Measurements from ENCODE around the gene ACAA1. TPM values are rescaled to one million over a fixed set of nuclear protein-coding genes. Genes with fewer than 3 reads are reported as not detected.

Gene ACAA1
- total RNA-seq, 5 donors from 2014 or later (not counting 1 experiment from before 2014, with no cell fraction given) = 70.7 to 97.1 (median 90.8) TPM

GRCh38 chr3:38105525-38105924, 31.4 kb downstream of the ACAA1 start:
- H3K4me1 Mint-ChIP-seq = no peaks in the 10 kb centered on the region
- WGBS (ENCODE audit: insufficient coverage) = no CpG with 5 or more reads among the region's 1 CpG
- peaks cover 8% of the 10 kb centered on the region for H3K36me3 Mint-ChIP-seq
- Histone ChIP-seq H3K27ac (ENCODE audit: low read length) (no peak overlapping the region), H3K9me3 (no peaks in the 10 kb centered on the region), H3K36me3 (ENCODE audit: control insufficient read depth in 2 of 2, extremely low read depth in 1 of 2, insufficient read depth in 1 of 2, low read length in 1 of 2) (no peaks in the 10 kb centered on the region), H3K4me3 (ENCODE audit: control insufficient read depth in 1 of 2, extremely low read depth in 1 of 2, low read length in 1 of 2) (no peak overlapping the region), H3K27me3 (replicated peaks in 1 of 2; ENCODE audit: control insufficient read depth in 2 of 2, extremely low read depth in 1 of 2, insufficient read depth in 2 of 2, low read length in 1 of 2) (peaks cover 0 to 13% of the 10 kb centered on the region in 2 experiments), H3K4me1 (ENCODE audit: control insufficient read depth in 1 of 2, extremely low read depth in 1 of 2, insufficient read depth in 2 of 2, low read length in 2 of 2) (no peaks in the 10 kb centered on the region)
- H3K27ac Mint-ChIP-seq = no peak overlapping the region
- no peak for DNase-seq
- no peak overlapping the region for H3K4me3 Mint-ChIP-seq
- H3K27me3 Mint-ChIP-seq = no peaks in the 10 kb centered on the region
- no peak for ATAC-seq (replicated peaks in 1 of 4)
- peaks cover 0 to 9% (median 4%) of the 10 kb centered on the region in 3 donors for H3K9me3 Mint-ChIP-seq
- CTCF ChIA-PET = interaction anchor here in 1 of 2 donors (0.6 kb wide), 1 partner anchor 387 kb away, joined by 5 read pairs; no protein-coding TSS in a partner anchor
- POLR2A ChIA-PET = no interaction called here

- POLR2A ChIA-PET = no interaction called here
- H3K36me3 Mint-ChIP-seq = peaks cover 8% of the 10 kb centered on the region
- H3K9me3 ChIP-seq = no peaks in the 10 kb centered on the region
- H3K9me3 Mint-ChIP-seq = peaks cover 0 to 9% (median 4%) of the 10 kb centered on the region in 3 donors
- H3K27me3 ChIP-seq (replicated peaks in 1 of 2; ENCODE audit: control insufficient read depth in 2 of 2, extremely low read depth in 1 of 2, insufficient read depth in 2 of 2, low read length in 1 of 2) = peaks cover 0 to 16% of the 10 kb centered on the region in 2 experiments
- no peaks in the 10 kb centered on the region for H3K36me3 ChIP-seq (ENCODE audit: control insufficient read depth in 2 of 2, extremely low read depth in 1 of 2, insufficient read depth in 1 of 2, low read length in 1 of 2)
- no peaks in the 10 kb centered on the region for H3K27me3 Mint-ChIP-seq
- H3K4me3 ChIP-seq (ENCODE audit: control insufficient read depth in 1 of 2, extremely low read depth in 1 of 2, low read length in 1 of 2) = no peak overlapping the region
- H3K27ac Mint-ChIP-seq = no peak overlapping the region
- no peaks in the 10 kb centered on the region for H3K4me1 ChIP-seq (ENCODE audit: control insufficient read depth in 1 of 2, extremely low read depth in 1 of 2, insufficient read depth in 2 of 2, low read length in 2 of 2)
- no CpG with 5 or more reads among the region's 1 CpG for WGBS (ENCODE audit: insufficient coverage)
- no peaks in the 10 kb centered on the region for H3K4me1 Mint-ChIP-seq
- no peak for DNase-seq
- no peak for ATAC-seq (replicated peaks in 1 of 4)
- no peak overlapping the region for H3K4me3 Mint-ChIP-seq
- H3K27ac ChIP-seq (ENCODE audit: low read length) = no peak overlapping the region
- CTCF ChIA-PET = no interaction called here
Measured at GRCh38 chr3:38102444-38102814, 34.5 kb downstream of the ACAA1 start.

GRCh38 chr3:38101811-38102443, 35.0 kb downstream of the ACAA1 start:
- ATAC-seq (replicated peaks in 1 of 4) = no peak
- Mint-ChIP-seq H3K9me3 (peaks cover 0 to 9% (median 4%) of the 10 kb centered on the region in 3 donors), H3K36me3 (peaks cover 8% of the 10 kb centered on the region), H3K4me3 (no peak overlapping the region), H3K4me1 (no peaks in the 10 kb centered on the region), H3K27ac (no peak overlapping the region), H3K27me3 (no peaks in the 10 kb centered on the region)
- Histone ChIP-seq H3K4me1 (ENCODE audit: control insufficient read depth in 1 of 2, extremely low read depth in 1 of 2, insufficient read depth in 2 of 2, low read length in 2 of 2) (no peaks in the 10 kb centered on the region), H3K36me3 (ENCODE audit: control insufficient read depth in 2 of 2, extremely low read depth in 1 of 2, insufficient read depth in 1 of 2, low read length in 1 of 2) (no peaks in the 10 kb centered on the region), H3K27ac (ENCODE audit: low read length) (no peak overlapping the region), H3K9me3 (no peaks in the 10 kb centered on the region), H3K4me3 (ENCODE audit: control insufficient read depth in 1 of 2, extremely low read depth in 1 of 2, low read length in 1 of 2) (no peak overlapping the region), H3K27me3 (replicated peaks in 1 of 2; ENCODE audit: control insufficient read depth in 2 of 2, extremely low read depth in 1 of 2, insufficient read depth in 2 of 2, low read length in 1 of 2) (peaks cover 0 to 20% of the 10 kb centered on the region in 2 experiments)
- no peak for DNase-seq
- ChIA-PET POLR2A (no interaction called here), CTCF (no interaction called here)
- 100% methylated on average over 2 of the region's 6 CpGs for WGBS (ENCODE audit: insufficient coverage)

GRCh38 chr3:38100498-38100897, 36.4 kb downstream of the ACAA1 start:
- H3K4me1 Mint-ChIP-seq = no peaks in the 10 kb centered on the region
- H3K4me3 Mint-ChIP-seq = no peak overlapping the region
- no peaks in the 10 kb centered on the region for H3K27me3 Mint-ChIP-seq
- peaks cover 5% of the 10 kb centered on the region for H3K36me3 Mint-ChIP-seq
- ChIA-PET CTCF (no interaction called here), POLR2A (no interaction called here)
- H3K9me3 Mint-ChIP-seq = peaks cover 0 to 5% (median 2%) of the 10 kb centered on the region in 3 donors
- no peak for ATAC-seq (replicated peaks in 1 of 4)
- no peak for DNase-seq
- Histone ChIP-seq H3K4me3 (ENCODE audit: control insufficient read depth in 1 of 2, extremely low read depth in 1 of 2, low read length in 1 of 2) (no peak overlapping the region), H3K27me3 (replicated peaks in 1 of 2; ENCODE audit: control insufficient read depth in 2 of 2, extremely low read depth in 1 of 2, insufficient read depth in 2 of 2, low read length in 1 of 2) (peaks cover 0 to 20% of the 10 kb centered on the region in 2 experiments), H3K4me1 (ENCODE audit: control insufficient read depth in 1 of 2, extremely low read depth in 1 of 2, insufficient read depth in 2 of 2, low read length in 2 of 2) (no peaks in the 10 kb centered on the region), H3K36me3 (ENCODE audit: control insufficient read depth in 2 of 2, extremely low read depth in 1 of 2, insufficient read depth in 1 of 2, low read length in 1 of 2) (no peaks in the 10 kb centered on the region), H3K27ac (ENCODE audit: low read length) (no peak overlapping the region), H3K9me3 (no peaks in the 10 kb centered on the region)
- no peak overlapping the region for H3K27ac Mint-ChIP-seq
- WGBS (ENCODE audit: insufficient coverage) = no CpG with 5 or more reads among the region's 3 CpGs

- Histone ChIP-seq H3K36me3 (ENCODE audit: control insufficient read depth in 2 of 2, extremely low read depth in 1 of 2, insufficient read depth in 1 of 2, low read length in 1 of 2) (no peaks in the 10 kb centered on the region), H3K27me3 (replicated peaks in 1 of 2; ENCODE audit: control insufficient read depth in 2 of 2, extremely low read depth in 1 of 2, insufficient read depth in 2 of 2, low read length in 1 of 2) (peaks cover 0 to 20% of the 10 kb centered on the region in 2 experiments), H3K27ac (ENCODE audit: low read length) (no peak overlapping the region), H3K4me3 (ENCODE audit: control insufficient read depth in 1 of 2, extremely low read depth in 1 of 2, low read length in 1 of 2) (no peak overlapping the region), H3K9me3 (no peaks in the 10 kb centered on the region), H3K4me1 (ENCODE audit: control insufficient read depth in 1 of 2, extremely low read depth in 1 of 2, insufficient read depth in 2 of 2, low read length in 2 of 2) (no peaks in the 10 kb centered on the region)
- ATAC-seq (replicated peaks in 1 of 4) (no peak), DNase-seq (no peak)
- H3K4me3 Mint-ChIP-seq = no peak overlapping the region
- H3K36me3 Mint-ChIP-seq = no peaks in the 10 kb centered on the region
- ChIA-PET CTCF (no interaction called here), POLR2A (no interaction called here)
- H3K9me3 Mint-ChIP-seq = no peaks in the 10 kb centered on the region
- H3K27me3 Mint-ChIP-seq = no peaks in the 10 kb centered on the region
- H3K27ac Mint-ChIP-seq = no peak overlapping the region
- no CpG with 5 or more reads among the region's 5 CpGs for WGBS (ENCODE audit: insufficient coverage)
- no peaks in the 10 kb centered on the region for H3K4me1 Mint-ChIP-seq
Measured at GRCh38 chr3:38099518-38099917, 37.4 kb downstream of the ACAA1 start.

GRCh38 chr3:38098376-38098723, 38.6 kb downstream of the ACAA1 start:
- Mint-ChIP-seq H3K4me3 (no peak overlapping the region), H3K9me3 (no peaks in the 10 kb centered on the region), H3K27me3 (no peaks in the 10 kb centered on the region), H3K4me1 (no peaks in the 10 kb centered on the region), H3K36me3 (no peaks in the 10 kb centered on the region), H3K27ac (no peak overlapping the region)
- no peaks in the 10 kb centered on the region for H3K9me3 ChIP-seq
- H3K27ac ChIP-seq (ENCODE audit: low read length) = no peak overlapping the region
- peaks cover 0 to 18% of the 10 kb centered on the region in 2 experiments for H3K27me3 ChIP-seq (replicated peaks in 1 of 2; ENCODE audit: control insufficient read depth in 2 of 2, extremely low read depth in 1 of 2, insufficient read depth in 2 of 2, low read length in 1 of 2)
- ChIA-PET CTCF (interaction anchor here in 1 of 2 donors (0.6 kb wide), 1 partner anchor 242 kb away, joined by 3 read pairs; no protein-coding TSS in a partner anchor), POLR2A (no interaction called here)
- no peak for DNase-seq
- 92% methylated on average over 9 of the region's 9 CpGs for WGBS (ENCODE audit: insufficient coverage)
- no peaks in the 10 kb centered on the region for H3K36me3 ChIP-seq (ENCODE audit: control insufficient read depth in 2 of 2, extremely low read depth in 1 of 2, insufficient read depth in 1 of 2, low read length in 1 of 2)
- no peak overlapping the region for H3K4me3 ChIP-seq (ENCODE audit: control insufficient read depth in 1 of 2, extremely low read depth in 1 of 2, low read length in 1 of 2)
- no peak for ATAC-seq (replicated peaks in 1 of 4)
- H3K4me1 ChIP-seq (ENCODE audit: control insufficient read depth in 1 of 2, extremely low read depth in 1 of 2, insufficient read depth in 2 of 2, low read length in 2 of 2) = no peaks in the 10 kb centered on the region
